ENCODE results near the gene BTNL9.

BTNL9 gene

DNA sequence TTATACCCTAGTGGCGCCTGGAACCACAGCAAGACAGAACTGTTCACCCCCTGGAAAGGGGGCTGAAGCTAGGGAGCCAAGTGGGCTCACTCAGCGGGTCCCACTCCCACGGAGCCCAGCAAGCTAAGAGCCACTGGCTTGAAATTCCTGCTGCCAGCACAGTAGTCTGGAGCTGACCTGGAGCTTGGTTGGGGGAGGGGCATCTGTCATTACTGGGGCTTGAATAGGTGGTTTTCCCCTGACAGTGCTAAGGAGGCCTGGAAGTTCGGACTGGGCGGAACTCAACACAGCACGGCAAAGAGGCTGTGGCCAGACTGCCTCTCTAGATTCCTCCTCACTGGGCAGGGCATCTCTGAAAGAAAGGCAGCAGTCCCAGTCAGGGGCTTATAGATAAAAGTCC lies 31.9 kb upstream of the BTNL9 start:
- TF ChIP-seq, protein P1, sequence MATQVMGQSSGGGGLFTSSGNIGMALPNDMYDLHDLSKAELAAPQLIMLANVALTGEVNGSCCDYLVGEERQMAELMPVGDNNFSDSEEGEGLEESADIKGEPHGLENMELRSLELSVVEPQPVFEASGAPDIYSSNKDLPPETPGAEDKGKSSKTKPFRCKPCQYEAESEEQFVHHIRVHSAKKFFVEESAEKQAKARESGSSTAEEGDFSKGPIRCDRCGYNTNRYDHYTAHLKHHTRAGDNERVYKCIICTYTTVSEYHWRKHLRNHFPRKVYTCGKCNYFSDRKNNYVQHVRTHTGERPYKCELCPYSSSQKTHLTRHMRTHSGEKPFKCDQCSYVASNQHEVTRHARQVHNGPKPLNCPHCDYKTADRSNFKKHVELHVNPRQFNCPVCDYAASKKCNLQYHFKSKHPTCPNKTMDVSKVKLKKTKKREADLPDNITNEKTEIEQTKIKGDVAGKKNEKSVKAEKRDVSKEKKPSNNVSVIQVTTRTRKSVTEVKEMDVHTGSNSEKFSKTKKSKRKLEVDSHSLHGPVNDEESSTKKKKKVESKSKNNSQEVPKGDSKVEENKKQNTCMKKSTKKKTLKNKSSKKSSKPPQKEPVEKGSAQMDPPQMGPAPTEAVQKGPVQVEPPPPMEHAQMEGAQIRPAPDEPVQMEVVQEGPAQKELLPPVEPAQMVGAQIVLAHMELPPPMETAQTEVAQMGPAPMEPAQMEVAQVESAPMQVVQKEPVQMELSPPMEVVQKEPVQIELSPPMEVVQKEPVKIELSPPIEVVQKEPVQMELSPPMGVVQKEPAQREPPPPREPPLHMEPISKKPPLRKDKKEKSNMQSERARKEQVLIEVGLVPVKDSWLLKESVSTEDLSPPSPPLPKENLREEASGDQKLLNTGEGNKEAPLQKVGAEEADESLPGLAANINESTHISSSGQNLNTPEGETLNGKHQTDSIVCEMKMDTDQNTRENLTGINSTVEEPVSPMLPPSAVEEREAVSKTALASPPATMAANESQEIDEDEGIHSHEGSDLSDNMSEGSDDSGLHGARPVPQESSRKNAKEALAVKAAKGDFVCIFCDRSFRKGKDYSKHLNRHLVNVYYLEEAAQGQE (IDR thresholded peaks at IDR 0.05; ENCODE audit: insufficient read depth in 1 of 2, low read depth in 2 of 2, low read length in 2 of 2) = no peak
- no peak for TF ChIP-seq TAF1 (IDR thresholded peaks at IDR 0.05; ENCODE audit: borderline replicate concordance, insufficient read depth, low read length)
- no peak for TF ChIP-seq FOXP2 (optimal IDR thresholded peaks at IDR 0.05; ENCODE audit: borderline replicate concordance, extremely low read depth, extremely low read length, insufficient read depth)
- no peak for TF ChIP-seq SIN3A (IDR thresholded peaks at IDR 0.05; ENCODE audit: borderline replicate concordance, insufficient read depth, low read length)
- TF ChIP-seq POLR2AphosphoS5 (IDR thresholded peaks at IDR 0.05; ENCODE audit: low read depth, low read length) = no peak

DNA sequence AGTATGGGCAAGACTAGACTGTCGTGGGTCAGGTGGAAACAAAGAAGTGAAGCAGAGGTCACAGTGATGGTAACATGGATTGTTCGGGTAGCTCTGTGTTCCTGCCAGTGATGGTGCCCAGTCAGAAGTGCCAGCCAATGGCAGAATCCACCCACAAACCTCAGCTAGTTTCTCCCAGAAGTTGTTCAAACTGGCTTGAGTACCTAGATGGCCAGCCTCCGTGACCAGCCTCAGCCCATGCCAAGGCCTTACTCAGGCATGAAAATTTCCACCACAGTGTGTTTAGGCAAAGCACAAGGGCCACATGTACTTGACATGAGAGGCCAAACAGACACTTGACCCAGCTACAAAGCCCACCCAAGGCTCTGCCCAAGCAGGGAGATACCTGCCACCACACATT lies 19.4 kb upstream of the BTNL9 start:
- TF ChIP-seq POLR2AphosphoS5 (IDR thresholded peaks at IDR 0.05; ENCODE audit: low read depth, low read length) = no peak
- TF ChIP-seq TAF1 (IDR thresholded peaks at IDR 0.05; ENCODE audit: borderline replicate concordance, insufficient read depth, low read length) = no peak
- no peak for TF ChIP-seq SIN3A (IDR thresholded peaks at IDR 0.05; ENCODE audit: borderline replicate concordance, insufficient read depth, low read length)
- TF ChIP-seq FOXP2 (optimal IDR thresholded peaks at IDR 0.05; ENCODE audit: borderline replicate concordance, extremely low read depth, extremely low read length, insufficient read depth) = no peak
- TF ChIP-seq, protein P1 (IDR thresholded peaks at IDR 0.05; ENCODE audit: insufficient read depth in 1 of 2, low read depth in 2 of 2, low read length in 2 of 2) = no peak

DNA sequence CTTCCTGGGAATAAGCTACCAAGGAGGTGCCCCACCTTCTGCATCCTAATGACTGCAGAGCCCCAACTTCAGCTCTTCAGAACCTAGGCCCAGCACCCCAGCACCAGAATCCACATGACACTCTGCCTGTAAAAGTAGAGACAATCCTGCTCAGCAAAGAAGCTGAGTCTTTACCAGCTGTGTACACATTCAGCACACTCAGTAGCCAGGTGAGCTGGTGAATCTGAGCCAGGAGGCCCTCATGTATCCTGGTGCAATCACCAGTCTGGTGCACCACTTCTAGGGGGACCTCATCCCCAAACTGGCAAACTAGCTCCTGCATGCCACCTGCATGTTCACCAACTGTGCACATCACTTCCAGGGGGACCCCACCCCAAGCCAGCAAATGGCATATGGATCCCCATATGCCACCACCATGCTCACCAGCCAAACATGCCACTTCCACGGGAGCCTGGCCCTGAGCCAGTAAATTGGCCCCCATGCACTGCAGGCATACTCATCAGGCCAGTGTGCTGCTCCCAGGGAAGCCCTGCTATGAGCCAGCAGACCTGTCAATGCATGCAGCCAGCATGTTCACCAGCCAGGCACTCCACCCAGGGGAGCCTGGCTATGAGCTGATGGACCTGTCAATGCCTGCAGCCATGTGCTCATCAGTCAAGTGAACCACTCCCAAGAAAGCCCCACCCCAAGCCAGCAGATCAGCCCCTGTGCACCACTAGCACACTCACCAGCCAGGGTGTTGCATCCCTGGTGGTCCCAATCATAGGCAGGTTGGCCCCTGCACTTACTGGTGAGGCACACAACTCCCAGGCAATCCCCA lies 15.6 kb upstream of the BTNL9 start:
- TF ChIP-seq POLR2AphosphoS5 (IDR thresholded peaks at IDR 0.05; ENCODE audit: low read depth, low read length) (no peak), SIN3A (IDR thresholded peaks at IDR 0.05; ENCODE audit: borderline replicate concordance, insufficient read depth, low read length) (no peak), TAF1 (IDR thresholded peaks at IDR 0.05; ENCODE audit: borderline replicate concordance, insufficient read depth, low read length) (no peak), FOXP2 (optimal IDR thresholded peaks at IDR 0.05; ENCODE audit: borderline replicate concordance, extremely low read depth, extremely low read length, insufficient read depth) (no peak)
- TF ChIP-seq, protein P1 (IDR thresholded peaks at IDR 0.05; ENCODE audit: insufficient read depth in 1 of 2, low read depth in 2 of 2, low read length in 2 of 2) = no peak

DNA sequence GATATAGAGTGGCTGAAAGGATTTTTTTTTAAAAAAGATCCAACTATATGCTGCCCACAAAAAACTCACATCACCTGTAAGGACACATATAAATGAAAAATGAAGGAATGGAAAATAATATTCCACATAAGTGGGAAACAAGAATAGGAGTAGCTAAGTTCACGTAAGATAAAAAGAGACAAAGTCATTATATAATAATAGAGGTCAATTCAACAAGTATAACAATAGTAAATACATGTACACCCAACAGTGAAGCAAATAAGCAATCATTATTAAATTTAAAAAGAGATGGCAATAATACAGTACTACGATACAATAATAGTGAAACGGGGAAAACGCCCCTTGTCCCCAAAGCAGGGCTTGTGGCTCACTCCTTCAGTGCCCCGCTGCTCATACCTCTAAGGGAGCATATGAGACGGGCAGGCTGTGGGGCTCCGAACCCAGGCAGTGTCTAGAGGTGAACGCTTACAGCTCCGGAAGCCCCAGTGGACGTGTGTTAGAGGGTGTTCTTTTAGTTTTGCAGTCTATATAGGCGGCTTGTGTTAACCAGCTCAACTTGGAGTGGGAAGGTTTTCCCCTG lies 12.5 kb upstream of the BTNL9 start:
- TF ChIP-seq, protein P1 (IDR thresholded peaks at IDR 0.05; ENCODE audit: insufficient read depth in 1 of 2, low read depth in 2 of 2, low read length in 2 of 2) = no peak
- TF ChIP-seq POLR2AphosphoS5 (IDR thresholded peaks at IDR 0.05; ENCODE audit: low read depth, low read length) = no peak
- no peak for TF ChIP-seq FOXP2 (optimal IDR thresholded peaks at IDR 0.05; ENCODE audit: borderline replicate concordance, extremely low read depth, extremely low read length, insufficient read depth)
- no peak for TF ChIP-seq TAF1 (IDR thresholded peaks at IDR 0.05; ENCODE audit: borderline replicate concordance, insufficient read depth, low read length)
- no peak for TF ChIP-seq SIN3A (IDR thresholded peaks at IDR 0.05; ENCODE audit: borderline replicate concordance, insufficient read depth, low read length)
